Left renal cortex interstitium (tissue), 4 donors: ENCODE measurements around the gene STX16. TPM values are rescaled to one million over a fixed set of nuclear protein-coding genes. Genes with fewer than 3 reads are reported as not detected.

Experiments
- DNase-seq, 4 donors: peaks; one replicate each; pipeline ENCODE4 v3.0.0-alpha.2; 2013; ENCODE audit warnings: low read depth in 4 of 4, low spot score in 2 of 4, missing footprints in 1 of 4
- polyA plus RNA-seq, 4 donors: library from polyadenylated mRNA; unstranded; fragments of 120-200 nt; gene quantifications; one replicate each; pipeline ENCODE4 v1.2.1, GENCODE V29; 2013; ENCODE audit not compliant: insufficient read length in 4 of 4

STX16 gene
- polyA plus RNA-seq, 4 donors = 37.5 to 103 (median 66.7) TPM

DNA sequence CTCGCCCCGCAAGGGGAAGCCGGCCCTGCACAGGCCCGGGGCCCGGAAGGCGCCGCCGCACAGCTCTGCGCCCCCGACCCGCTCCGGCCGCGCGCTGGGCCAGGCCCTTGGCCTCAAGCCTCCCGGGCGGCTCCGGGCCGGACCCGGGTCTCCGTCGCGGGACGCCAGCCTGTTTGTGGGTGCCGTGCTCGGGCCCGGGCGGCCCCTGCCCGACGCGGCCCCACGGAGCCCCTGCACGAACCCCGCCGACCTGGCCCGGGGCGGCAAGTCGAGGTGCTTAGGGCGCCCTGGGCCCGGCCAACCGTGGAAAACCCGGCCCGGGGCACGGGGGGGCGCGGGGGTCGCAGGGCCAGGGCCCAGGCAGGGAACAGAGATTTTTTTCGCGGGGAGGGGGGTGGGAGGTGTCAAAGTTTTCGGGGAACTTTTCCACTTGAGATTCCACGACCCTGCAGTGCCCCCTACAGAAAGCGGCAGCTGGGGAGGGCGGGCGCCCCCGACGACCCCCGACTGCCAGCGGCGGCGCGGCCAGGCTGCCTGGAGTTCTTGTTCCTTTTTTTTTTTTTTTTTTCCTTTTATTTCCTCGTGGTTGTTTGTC is 805 bp upstream of the STX16 start:
- DNase-seq = no peak

GRCh38 chr20:58651559-58651945 is 469 bp downstream of the STX16 start:
- DNase-seq = peak; percentile 82 to 94 (median 90)

DNA sequence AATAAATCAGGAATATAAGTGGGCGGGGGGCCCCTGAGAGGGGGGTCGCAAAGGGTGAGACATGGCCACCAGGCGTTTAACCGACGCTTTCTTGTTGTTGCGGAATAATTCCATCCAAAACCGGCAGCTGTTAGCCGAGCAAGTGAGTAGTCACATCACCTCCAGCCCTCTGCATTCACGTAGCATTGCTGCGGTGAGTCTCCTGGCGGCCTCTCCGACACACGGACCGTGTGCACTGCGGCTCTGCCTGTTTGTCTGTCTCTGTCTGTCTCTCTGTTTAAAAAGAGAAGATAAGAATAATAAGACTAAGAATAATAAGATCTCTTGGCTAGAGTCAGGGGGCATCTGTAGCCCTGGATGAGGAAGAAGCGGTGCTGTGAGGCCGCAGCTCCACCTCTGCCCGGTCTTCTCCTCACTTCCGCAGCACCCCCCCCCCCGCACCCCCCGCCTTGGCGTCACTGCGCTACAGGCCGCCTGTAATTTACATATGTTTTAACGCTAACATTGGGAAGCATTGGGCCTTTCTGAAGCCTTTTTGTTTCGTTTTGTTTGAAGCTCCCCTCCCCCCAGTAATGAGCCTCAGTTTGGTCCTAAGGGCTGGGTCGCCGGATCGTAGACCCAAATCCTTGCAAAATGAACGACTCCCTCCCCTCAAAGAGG is 993 bp downstream of the STX16 start:
- DNase-seq = no peak

DNA sequence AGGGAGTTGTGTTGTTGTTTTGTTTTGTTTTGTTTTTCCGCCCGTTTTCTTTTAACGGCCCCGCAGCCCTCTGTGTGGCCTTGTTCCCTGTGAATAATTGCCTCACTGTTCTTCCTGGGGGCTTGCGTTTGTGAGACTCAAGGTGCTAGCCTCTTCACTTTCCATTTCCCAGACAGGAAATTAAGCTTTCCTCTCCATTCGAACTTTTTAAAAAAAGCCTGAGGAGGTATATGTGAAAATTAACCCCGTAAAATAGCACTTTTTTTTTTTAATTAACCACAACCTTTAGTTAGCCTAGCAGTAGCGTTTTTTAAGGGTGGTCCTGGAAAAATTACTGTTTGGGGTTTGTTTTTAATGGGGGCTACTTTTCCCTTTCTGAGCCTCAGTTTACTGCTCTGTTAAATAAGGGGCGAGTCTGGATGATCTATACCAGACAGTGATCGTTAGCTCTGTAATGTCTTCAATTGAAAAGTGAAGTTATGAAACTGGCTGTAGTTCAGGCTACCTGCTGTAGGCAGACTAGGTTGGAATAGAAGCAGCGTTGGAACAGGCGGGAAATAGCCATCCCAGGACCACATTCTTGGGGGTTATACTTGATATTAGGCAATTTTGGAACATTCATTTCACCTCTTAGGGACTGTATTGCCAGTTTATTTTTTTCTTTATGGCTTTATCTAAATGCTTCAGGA is 1.7 kb downstream of the STX16 start:
- no peak for DNase-seq

GRCh38 chr20:58654337-58654736 is 3.3 kb downstream of the STX16 start:
- DNase-seq = no peak

GRCh38 chr20:58655328-58656107 is 4.4 kb downstream of the STX16 start:
- no peak for DNase-seq

DNA sequence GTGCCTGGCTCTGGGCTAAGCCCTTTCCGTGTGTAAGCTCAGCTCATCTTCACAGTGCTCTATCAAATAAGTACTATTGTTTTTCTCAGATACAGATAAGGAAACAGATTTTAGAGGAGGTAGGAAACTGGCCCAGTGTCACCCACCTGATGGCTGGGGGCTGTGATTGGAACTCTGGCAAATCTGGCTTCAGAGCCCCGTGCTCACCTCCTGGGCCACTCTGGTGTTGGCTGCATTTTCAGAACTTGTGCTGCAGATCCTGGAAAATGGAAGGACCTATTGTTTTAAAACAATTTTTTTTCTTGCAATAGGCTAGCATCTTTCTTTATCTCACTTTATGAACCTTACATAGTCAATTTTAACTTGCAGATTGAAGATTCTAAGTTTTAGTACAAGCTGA is 5.7 kb downstream of the STX16 start:
- DNase-seq = no peak

- no peak for DNase-seq
These were observed 6.2 kb downstream of the STX16 start for GRCh38 chr20:58657262-58657661.

- no peak for DNase-seq
These were observed 6.9 kb downstream of the STX16 start for GRCh38 chr20:58657986-58658385.

DNA sequence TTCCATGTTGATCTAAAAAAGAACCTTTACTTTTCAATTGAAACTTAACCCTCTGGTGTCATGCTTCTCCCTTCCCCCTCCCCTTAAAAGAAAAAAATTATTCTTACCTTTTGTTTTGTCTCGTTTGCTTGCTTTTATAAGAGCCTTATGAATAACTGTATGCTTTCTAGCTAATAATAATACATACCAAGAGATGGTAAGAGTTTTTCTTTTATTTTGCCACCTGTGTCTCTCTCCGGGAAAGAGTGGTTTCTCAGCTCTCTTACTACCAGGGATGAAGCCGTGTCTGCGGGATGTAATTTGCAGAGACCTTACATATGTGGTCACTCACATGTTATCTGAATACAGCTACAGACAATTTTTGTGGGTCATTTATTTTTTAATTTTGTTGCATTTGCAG is 7.7 kb downstream of the STX16 start:
- DNase-seq = no peak

GRCh38 chr20:58659841-58660240 is 8.8 kb downstream of the STX16 start:
- no peak for DNase-seq

DNA sequence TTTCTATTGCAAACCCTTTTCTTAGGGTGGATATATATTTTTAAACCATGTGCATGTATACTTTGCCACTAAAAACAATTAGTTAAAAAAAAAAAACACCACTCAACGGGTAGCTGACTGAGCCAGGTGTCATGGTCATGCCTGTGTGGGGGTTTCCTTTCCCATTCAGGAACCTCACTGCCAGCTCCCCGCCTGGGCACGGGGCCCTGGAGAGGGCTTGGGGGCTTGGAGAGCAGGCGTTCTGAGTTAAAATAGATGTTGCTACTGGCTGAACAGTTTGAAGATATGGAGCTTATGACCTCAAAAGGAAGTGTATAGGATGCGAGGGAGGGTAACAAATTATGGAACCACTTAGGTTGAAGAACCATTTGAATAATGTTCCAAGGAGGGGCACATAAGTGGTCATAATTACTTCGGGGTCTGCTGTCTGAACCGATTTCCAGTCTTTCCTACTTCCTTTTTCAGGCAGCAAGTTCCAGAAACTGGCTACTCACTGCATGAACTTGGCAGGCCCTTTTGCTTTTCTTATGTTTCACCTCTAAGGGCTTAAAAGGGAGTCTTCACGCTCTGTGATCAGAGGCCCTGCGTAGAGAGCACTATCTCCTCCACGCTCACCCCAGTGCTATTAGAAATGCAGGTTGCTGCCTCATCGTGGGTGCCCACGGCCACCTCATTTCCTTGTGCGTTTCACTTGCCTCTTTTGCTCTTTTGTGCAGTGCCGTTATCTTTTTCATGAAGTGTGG is 9.9 kb downstream of the STX16 start:
- DNase-seq = no peak

DNA sequence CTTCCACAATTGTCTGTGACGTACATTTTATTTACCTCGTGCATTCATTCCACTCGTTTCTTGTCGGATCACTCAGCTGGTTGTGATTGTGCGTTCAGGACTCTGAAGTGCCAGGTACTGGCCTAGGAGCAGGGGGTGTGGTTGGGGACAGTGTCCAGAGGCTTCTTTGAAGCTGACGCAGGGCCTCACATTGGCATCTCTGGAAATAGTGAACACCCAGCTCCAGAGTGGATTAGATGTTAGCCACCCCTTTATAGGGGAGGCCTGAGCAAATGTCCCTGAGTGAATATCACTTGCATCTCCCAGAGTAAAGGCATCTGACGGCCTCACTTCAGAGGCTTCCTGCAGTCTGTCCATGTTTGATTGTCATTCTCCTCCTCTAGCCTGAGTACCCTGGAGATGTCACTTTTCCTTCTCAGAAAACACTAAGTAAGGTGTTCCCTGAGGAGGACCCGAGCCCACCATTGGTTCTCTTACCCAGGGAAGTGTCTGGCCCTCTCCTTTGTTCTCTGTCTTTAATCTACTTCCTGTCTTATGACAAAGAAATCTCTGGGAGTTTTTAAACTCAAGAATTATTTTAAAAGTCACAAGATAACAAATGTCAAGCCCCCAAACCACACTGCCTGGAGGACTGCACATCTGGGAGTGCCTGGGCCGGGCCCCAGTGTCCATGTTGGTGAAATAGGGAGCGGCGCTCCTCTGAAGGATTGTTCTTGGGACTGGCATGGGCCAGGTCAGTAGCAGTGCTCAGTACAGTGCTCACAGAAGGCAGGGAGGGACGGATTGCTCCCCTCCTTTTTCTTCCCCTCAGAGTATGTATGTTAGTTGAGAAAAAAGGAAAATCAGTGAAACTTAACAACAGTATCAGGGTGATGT is 10.8 kb downstream of the STX16 start:
- no peak for DNase-seq

- no peak for DNase-seq
These were observed 13.2 kb downstream of the STX16 start for GRCh38 chr20:58664331-58664730.

DNA sequence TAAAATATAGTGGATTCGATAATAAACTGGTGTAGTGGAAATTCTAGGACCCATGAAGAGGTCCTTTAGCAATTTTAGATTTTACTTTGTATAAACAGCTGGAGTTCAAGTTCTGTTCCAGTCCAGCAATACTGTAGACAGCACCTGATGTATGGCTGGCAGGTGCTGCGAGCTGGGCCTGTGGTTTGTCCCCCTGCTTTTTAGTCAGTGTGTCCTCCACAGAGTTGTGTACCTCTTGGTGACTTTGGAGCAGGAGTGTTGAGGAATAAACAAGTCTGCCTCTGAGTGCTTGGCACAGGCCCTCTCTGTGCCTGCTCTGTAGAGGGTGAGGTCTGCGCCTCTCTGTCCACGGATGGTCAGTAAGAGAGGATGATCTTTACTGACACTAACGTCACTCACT is 13.8 kb downstream of the STX16 start:
- no peak for DNase-seq

DNA sequence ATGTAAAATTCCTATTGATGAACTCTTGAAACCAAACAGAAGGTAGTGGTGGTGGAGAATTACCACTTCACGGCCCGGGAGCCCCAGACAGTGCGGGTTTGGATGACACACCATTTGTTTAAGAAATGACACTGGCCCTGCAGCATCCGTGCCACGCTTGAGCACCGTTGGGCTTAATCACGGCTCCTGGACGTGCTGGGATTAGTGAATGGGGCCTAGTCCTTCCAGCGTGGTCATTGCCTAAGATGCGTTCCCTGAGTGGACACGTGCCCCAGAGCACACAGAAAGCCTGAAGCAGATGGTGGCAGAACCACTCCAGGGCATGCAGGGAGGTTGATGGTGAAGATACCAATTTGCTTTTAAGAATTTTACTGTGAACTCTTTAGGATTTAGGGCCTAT is 14.5 kb downstream of the STX16 start:
- no peak for DNase-seq

DNA sequence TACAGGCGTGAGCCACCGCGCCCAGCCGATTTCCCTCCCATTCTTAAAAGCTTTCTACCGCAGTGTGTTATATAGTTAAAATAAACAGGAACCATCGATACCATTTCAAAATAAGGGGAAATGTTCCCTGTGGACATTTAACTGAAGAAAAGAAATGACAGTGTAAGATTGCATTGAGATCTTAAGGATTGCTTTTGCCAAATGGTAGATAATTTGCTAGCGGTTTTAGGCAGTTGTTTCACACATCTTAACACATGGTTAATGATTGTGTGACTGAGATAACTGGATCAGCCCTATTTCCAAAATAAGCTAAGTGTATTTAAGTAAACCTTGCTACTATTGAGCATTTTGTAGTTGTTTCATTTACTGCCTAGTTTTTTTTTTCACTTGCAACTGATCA is 15.6 kb downstream of the STX16 start:
- no peak for DNase-seq

GRCh38 chr20:58667975-58668374 is 16.9 kb downstream of the STX16 start:
- DNase-seq = no peak

- DNase-seq = no peak
These were observed 17.8 kb downstream of the STX16 start for GRCh38 chr20:58668901-58669286.
